ENCODE results near the gene EIF4ENIF1.
"Not testable (repeated sequence)": the region's sequence is repeated elsewhere in the genome, so short reads cannot be mapped to it uniquely, and the experiment has no call there.

EIF4ENIF1 gene, protein sequence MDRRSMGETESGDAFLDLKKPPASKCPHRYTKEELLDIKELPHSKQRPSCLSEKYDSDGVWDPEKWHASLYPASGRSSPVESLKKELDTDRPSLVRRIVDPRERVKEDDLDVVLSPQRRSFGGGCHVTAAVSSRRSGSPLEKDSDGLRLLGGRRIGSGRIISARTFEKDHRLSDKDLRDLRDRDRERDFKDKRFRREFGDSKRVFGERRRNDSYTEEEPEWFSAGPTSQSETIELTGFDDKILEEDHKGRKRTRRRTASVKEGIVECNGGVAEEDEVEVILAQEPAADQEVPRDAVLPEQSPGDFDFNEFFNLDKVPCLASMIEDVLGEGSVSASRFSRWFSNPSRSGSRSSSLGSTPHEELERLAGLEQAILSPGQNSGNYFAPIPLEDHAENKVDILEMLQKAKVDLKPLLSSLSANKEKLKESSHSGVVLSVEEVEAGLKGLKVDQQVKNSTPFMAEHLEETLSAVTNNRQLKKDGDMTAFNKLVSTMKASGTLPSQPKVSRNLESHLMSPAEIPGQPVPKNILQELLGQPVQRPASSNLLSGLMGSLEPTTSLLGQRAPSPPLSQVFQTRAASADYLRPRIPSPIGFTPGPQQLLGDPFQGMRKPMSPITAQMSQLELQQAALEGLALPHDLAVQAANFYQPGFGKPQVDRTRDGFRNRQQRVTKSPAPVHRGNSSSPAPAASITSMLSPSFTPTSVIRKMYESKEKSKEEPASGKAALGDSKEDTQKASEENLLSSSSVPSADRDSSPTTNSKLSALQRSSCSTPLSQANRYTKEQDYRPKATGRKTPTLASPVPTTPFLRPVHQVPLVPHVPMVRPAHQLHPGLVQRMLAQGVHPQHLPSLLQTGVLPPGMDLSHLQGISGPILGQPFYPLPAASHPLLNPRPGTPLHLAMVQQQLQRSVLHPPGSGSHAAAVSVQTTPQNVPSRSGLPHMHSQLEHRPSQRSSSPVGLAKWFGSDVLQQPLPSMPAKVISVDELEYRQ

DNA sequence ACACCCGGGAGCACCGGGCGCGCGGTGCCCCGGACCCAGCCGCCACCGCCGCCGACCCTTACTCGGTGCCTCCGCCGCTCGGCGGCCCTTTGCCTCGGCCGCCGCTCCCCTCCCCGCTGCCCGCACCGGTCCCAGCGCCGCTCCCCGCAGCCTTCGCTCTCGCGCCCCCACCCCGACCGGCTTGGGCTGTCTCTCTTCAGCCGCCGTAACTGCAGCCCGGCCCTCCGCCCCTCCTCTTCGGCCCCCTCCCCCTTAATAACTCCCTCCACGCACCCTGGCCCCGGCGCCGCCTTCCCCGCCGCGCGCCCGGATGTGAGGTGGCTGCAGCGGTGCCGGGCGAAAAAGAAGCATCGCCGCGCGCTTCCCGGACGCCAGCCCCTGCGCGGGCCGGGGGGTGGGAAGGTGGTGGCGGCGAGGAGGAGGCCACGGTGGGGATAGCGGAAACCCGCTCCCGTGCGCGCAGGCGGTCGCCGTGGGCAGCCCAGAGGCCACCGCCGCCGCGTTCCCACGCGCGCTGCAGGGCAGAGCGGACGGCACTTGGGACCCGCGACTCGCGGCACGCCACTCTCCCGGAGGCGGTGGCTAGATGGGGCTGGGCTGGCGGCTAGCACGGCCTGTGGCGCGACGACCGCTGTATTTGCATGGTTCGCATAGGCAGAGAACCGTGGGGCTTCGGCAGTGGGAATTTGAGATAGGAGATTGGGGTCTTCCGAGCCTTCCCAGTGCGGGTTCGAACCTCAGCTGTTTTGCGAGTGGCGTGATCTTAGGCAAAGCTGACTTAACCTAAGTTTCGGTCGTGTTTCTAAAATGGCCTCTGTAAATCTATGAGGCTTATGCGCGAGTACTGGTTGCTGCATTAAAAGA lies at the start of gene EIF4ENIF1:
Gene EIF4ENIF1 (minus strand): TSS at position 211 of the 864 bp plus-strand sequence. CDS start 1,124 bp downstream, outside the sequence.
- DNase-seq (ENCODE audit: low read depth in 2 of 2): peak; percentile 73 to 80

DNA sequence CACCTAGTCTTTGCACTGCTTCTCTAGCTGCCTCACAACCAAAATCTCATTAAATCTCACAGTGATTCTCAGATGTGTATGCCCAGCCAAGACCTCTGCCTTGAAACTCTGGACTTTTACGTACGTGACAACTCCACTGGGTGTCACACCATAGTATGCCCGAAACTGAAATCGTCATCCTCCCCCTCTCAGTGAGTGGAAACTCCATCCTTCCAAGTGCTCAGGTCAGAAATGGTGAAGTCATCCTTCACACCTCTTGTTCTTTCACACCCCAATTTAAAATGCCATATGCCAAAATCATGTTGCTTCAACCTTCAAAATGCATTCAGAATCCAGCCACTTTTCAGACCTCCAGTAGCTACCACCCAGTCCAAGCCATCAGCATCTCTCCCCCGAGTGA lies 49.2 kb upstream of the EIF4ENIF1 start:
- peak in 1 of 2 experiments; percentile 43 for DNase-seq (ENCODE audit: low read depth in 2 of 2)

DNA sequence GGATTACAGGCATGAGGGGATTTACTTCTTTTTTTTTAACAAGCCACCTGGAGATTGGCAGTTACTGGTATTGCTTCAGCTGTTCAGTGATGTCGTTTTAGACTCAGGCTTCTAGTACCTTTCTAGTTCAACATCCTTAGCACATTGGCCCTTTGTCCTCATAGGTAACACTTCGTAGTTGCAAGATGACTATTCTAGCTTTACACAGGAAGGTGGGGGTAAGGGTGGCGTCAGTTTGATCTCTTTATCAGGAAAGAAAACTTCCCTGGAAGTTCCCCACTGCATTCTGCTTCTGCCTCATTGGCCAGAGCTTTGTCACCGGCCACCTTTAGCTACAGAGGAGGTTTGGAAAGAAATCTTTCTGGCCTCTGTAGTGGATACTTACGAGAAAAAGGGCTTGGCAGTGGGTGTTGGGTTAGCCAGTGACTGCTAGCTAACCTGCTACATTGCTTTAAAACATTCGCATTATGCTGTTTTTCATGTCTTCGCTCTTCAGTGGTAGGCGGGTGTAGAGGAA lies 47.4 kb upstream of the EIF4ENIF1 start:
- peak in 1 of 2 experiments; percentile 53 for DNase-seq (ENCODE audit: low read depth in 2 of 2)

DNA sequence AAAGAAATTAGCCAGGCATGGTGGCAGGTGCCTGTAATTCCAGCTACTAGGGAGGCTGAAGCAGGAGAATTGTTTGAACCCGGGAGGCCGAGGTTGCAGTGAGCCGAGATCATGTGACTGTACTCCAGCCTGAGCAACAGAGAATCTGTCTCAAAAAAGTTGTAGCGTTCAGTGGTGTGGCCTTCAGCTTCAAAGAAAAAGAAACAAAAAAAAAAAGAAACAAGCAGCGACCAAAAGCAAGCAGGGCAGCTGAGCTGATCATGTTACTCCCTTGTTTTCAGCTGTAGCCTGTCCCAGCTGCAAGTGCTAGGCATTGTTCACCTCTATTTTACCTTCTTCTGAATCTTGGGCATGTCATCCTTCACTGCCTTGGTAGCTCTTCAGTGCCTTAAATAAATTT lies 43.7 kb upstream of the EIF4ENIF1 start:
- no peak for DNase-seq (ENCODE audit: low read depth in 2 of 2)

DNA sequence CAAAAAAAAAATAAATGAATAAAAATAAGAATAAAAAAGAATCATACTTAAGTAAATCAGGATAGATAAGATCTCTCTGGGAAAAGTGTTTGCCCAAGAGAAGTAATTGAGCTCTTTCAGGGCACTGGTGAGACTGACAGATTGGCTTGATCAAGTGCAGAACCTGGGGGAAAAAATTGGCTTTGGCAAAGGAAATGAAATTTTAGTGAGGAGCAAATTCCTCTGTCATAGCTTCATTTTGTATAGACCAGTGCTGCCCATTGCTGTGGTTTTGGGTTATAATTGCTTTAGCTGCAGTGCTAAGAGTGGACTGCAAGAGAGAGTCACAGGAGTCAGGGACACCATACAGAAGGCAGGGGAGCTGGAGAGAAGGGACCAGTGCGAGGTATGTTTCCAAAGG lies 42.4 kb upstream of the EIF4ENIF1 start:
- DNase-seq (ENCODE audit: low read depth in 2 of 2): no peak

DNA sequence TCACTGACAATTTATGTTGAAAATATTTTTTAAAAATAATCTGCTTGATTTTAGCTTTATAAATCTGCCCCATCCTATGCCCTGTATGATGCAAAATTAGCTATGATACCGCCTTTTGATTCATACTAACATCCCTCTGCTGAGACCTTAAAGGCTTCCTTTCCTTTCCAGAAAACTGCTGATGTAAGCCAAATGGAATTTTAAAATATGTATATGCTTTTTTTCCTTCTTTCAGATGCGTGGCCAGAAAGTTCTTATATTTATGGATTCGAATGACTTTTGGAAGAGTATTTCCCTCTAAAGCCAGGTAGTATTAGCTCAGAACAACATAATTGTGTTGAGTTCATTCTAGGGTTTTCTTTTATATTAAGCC lies 41.2 kb upstream of the EIF4ENIF1 start:
- DNase-seq (ENCODE audit: low read depth in 2 of 2): no peak

DNA sequence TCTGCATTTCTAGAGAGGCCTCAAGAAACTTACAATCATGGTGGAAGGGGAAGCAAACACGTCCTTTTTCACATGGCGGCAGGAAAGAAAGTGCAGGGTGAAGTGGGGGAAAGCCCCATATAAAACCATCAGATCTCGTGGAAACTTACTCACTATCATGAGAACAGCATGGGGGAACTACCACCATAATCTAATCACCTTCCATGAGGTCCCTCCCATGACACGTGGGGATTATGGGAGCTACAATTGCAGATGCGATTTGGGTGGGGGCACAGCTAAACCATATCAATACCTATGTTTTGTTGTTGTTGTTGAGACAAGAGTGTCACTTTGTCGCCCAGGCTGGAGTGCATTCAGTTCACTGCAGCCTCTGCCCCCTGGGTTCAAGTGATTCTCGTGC lies 36.6 kb upstream of the EIF4ENIF1 start:
- DNase-seq (ENCODE audit: low read depth in 2 of 2): peak; percentile 12 to 35

DNA sequence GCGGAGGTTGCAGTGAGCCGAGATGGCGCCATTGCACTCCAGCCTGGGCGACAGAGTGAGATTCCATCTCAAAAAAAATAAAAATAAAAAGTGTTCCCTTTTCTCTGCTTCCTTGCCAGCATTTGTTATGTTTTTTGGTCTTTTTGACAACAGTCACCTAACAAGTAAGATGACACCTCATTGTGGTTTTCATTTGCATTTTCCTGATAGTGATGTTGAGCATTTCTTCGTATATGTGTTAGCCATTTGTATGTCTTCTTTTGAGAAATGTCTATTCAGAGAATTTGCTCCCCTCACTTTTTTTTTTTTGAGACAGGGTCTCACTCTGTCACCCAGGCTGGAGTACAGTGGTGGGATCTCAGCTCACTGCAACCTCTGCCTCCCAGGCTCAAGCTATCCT lies 34.5 kb upstream of the EIF4ENIF1 start:
- DNase-seq (ENCODE audit: low read depth in 2 of 2): not testable (repeated sequence)

DNA sequence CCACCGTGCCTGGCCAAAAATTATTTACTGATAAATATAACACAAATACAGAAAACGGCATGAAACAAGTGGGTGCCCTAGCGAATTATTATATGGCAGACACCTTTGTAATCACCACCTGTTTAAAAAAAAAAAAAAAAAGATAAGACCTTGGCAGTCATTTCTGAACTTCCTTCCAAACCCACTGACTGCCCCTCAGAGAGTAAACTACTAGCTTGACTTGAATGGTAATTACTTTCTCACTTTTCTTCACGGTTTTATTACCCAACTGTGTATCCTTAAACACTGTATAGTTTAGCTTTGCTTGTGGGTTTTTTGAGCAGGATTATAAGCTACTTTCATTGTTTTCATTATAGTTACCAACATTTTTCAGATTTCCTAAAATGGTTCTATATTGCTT lies 30.4 kb upstream of the EIF4ENIF1 start:
- no peak for DNase-seq (ENCODE audit: low read depth in 2 of 2)

DNA sequence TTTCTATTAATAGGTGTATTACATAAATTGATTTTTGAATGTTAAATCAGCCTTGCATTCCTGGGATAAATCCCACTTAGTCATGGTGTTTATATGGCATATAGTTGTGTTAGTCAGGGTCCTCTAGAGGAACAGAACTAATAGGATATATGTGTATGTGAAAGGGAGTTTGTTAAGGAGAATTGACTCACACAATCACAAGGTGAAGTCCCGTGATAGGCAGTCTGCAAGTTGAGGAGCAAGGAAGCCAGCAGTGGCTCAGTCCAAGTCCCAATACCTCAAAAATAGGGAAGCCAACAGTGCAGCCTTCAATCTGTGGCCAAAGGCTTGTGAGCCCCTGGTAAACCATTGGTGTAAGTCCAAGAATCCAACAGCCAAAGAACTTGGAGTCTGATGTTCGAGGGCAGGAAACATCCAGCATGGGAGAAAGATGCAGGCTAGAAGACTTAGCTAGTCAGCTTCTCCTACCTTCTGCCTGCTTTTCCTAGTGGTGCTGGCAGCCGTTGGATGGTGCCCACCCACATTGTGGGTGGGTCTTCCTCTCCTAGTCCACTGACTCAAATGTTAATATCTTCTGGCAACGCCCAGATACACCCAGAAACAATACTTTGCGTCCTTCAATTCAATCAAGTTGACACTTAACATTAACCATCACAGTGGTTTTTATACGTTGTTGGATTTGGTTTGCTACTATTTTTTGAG lies 19.6 kb upstream of the EIF4ENIF1 start:
- no peak for DNase-seq (ENCODE audit: low read depth in 2 of 2)

DNA sequence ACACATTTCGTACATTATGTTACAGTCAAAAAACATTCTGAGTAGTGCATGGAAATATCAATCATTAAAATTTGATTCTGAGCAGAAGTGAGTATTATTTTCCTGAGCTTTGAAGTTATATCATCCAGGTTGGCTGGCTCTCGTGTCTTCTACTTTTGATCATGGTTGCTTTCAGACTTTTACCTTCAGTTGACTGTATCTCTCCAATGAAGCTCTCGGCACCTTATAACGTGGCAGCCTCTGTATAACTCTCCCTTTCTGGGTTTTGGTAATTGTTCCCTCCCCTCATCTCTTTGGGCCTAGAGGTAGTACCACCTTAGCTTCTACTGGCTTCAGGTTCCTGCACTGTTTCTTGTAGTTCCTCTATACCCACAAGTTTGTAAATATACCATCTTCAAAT lies 18.9 kb upstream of the EIF4ENIF1 start:
- DNase-seq (ENCODE audit: low read depth in 2 of 2): no peak

DNA sequence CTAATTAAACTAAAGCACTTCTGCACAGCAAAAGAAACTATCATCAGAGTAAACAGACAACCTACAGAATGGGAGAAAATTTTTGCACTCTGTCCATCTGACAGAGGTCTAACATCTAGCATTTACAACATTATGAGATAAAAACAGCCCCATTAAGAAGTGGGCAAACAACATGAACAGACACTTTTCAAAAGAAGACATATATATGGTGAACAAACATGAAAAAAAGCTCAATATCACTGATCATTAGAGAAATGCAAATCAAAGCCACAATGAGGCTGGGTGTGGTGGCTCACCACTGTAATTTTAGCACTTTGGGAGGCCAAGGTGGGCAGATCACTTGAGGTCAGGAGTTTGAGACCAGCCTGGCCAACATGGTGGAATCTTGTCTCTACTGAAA lies 17.9 kb upstream of the EIF4ENIF1 start:
- not testable (repeated sequence) for DNase-seq (ENCODE audit: low read depth in 2 of 2)

DNA sequence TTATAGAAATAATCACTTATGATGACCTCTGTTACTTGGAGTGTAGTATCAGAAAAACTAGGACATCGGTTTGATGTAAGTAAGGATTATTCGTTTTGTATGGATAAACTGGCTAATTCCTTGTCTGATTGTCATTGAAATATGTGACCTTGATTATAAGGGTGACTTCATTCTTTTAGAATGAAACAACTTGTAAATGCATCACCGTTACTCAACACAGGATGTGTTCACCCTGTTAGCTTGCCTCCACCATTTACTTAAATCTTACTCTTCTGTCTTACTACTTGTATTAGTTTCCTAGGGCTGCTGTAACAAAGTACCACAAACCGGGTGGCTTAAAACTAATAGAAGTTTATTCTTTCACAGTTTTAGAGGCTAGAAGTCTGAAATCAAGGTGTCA lies 14.6 kb upstream of the EIF4ENIF1 start:
- DNase-seq (ENCODE audit: low read depth in 2 of 2): no peak

DNA sequence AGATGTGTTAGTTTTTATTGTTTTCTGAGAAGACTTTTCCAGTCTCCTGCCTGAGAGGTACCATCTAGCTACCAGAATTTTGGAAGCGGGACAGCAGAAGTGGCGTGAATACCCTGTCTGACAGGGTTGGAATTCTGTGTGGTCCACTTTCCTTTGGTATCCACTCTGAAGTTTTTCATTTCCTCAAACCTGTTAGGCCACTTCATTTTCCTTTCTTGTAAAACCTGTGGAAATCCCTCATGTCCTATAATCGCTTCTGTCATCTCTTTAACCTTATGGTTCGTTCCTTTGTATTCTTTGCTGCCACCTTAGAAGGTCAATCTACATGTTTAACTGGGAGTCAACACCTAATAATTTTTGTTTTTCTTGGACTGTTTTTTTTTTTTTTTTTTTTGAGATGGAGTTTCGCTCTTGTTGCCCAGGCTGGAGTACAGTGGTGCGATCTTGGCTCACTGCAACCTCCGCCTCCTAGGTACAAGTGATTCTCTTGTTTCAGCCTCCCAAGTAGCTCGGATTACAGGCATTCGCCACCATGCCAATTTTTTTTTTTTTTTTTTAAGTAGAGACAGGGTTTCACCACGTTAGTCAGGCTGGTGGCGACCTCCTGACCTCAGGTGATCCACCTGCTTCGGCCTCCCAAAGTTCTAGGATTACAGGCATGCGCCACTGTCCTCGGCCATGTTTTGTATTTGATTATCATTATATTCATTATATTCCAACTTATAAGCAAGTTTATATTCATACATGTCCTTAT lies 13.7 kb upstream of the EIF4ENIF1 start:
- DNase-seq (ENCODE audit: low read depth in 2 of 2): no peak

DNA sequence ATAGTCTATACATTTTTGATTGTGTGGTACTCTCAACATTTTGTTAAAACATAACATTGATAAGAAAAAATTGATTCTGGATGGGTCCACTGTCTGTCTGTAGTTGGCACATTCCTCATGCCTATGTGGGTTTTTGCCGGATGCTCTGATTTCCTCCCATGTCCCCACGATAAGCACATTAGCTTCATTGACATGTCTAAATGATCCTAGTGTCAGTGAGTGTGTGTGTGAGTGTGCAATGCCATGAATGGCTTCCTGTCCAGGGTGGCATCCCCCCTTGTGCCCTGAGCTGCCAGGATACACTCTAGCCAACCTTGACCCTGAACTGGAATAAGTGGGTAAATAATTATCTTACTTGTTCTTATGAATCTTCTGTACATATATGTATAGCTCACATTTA lies 12.1 kb upstream of the EIF4ENIF1 start:
- DNase-seq (ENCODE audit: low read depth in 2 of 2): no peak

DNA sequence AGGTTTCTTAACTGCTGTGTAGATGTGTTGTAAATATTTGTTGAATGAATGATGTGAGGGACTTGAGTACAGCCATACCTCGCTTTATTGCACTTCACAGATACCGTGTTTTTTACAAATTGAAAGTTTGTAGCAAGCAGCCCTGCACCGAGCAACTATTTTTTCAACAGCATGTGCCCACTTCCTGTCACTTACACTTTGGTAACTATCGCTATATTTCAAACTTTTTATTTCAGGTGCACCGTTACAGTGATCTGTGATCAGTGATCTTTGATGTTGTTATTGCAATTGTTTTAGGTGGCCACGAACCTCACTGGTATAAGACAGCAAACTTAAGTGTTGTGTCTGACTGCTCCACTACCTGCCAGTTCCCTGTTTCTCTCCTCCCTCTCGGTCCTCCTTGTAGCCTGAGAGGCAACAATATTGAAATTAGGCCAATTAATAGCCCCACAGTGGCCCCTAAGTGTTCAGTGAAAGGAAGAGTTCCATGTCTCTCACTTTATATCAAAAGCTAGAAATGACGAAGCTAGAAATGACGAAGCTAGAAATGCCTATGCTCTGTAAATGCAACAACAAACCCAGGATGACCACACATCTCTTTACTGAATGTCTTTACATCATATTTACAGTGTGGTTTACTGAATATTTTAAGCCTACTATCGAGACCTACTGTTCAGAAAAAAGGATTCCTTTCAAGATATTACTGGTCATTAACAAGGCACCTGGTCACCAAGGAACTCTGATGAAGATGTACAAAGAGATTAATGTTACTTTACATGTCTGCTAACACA lies 7.7 kb upstream of the EIF4ENIF1 start:
- DNase-seq (ENCODE audit: low read depth in 2 of 2): no peak

DNA sequence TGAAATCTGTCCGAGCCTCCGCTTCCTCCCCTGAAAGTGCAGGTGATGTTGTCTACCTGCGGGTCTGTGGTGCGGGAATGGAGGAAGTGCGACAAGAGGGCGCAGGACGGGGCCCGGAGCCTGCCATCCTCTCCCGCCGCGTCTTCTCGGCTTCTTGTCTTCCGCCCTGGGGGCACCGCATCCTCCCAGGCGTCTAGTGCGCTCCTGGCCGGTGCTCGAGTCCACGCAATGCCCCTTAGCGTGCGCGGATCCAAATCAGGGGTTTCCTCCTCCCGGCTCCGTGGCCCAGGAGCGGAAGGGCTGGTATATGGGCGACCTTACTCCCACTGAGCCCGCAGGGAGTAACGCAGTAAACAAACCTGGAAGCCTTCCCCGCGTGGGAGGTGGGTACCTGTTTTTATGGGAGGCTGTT lies 7.1 kb upstream of the EIF4ENIF1 start:
- peak in 1 of 2 experiments; percentile 33 for DNase-seq (ENCODE audit: low read depth in 2 of 2)

DNA sequence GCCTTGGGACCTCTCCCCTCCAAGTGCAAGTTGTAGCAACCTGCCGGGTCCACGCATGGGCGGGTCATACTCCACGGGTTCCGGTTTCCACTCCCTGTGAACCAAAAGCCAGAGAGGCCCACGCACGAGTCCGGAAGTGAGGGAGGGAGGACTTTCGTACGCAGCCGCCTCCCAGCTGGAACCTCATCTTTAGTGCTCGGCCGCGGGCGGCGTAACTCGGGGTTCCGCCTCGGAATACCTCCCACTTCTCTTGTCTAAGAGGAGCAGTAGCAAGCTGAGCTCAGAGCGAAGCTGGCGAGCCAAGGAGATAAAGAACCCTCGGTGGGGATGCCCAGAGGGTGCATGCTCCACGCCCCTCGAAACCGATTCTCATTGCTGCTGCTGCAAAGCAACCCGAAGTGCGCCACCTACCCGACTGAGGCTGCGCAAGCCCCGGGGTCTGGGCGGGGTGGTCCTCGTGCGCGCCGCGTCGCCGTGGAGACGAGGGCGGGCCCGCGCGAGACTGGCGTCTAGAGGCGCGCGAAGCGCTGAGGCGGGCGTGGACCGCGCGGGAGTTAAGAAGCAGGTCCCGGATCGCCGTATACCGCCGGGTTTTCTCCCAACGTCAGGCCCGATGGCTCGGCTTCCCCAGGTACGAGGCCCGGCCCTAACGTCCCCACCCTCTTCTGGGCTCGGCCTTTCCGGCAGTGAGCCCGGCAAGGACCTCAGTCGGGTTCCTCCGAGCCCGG lies 6.5 kb upstream of the EIF4ENIF1 start, which contains the start of gene SFI1:
Gene SFI1 (plus strand): TSS at position 530 of the 728 bp plus-strand sequence. CDS start 11,749 bp downstream, outside the sequence.
- peak; percentile 88 to 94 for DNase-seq (ENCODE audit: low read depth in 2 of 2)

Measured in stimulated activated CD4-positive, alpha-beta T cell treated with anti-CD3 and anti-CD28 coated beads, Interleukin-12 subunit alpha, Interleukin-12 subunit beta, amount 100 ng/mL, for 24 hours (primary cell).